ENCODE measurements around the gene GIMAP7.
"Not testable (repeated sequence)": the region's sequence is repeated elsewhere in the genome, so short reads cannot be mapped to it uniquely, and the experiment has no call there.

The GIMAP7 gene

GRCh38 chr7:150514748-150515222 is at the start of gene GIMAP7:
Gene GIMAP7 (plus strand): TSS chr7:150514872. CDS start chr7:150519975, 5,103 bp downstream.
- peak; percentile 62 to 78 for DNase-seq

GRCh38 chr7:150464962-150465361 is 49.7 kb upstream of the GIMAP7 start:
- no peak for DNase-seq

GRCh38 chr7:150465414-150465813 is 49.3 kb upstream of the GIMAP7 start:
- DNase-seq = no peak

- no peak for DNase-seq
Measured at GRCh38 chr7:150466477-150466876, 48.2 kb upstream of the GIMAP7 start.

- no peak for DNase-seq
Measured at GRCh38 chr7:150468241-150468640, 46.4 kb upstream of the GIMAP7 start.

GRCh38 chr7:150471886-150472285 is 42.8 kb upstream of the GIMAP7 start:
- no peak for DNase-seq

GRCh38 chr7:150473902-150474301 is 40.8 kb upstream of the GIMAP7 start:
- DNase-seq = no peak

GRCh38 chr7:150476285-150476684 is 38.4 kb upstream of the GIMAP7 start:
- DNase-seq = no peak

- DNase-seq = peak in 1 of 2 donors; percentile 54
Measured at GRCh38 chr7:150476819-150477631, 37.6 kb upstream of the GIMAP7 start.

GRCh38 chr7:150479023-150479716 is 35.5 kb upstream of the GIMAP7 start:
- DNase-seq = peak; percentile 79 to 82

GRCh38 chr7:150481186-150481920 is 33.3 kb upstream of the GIMAP7 start:
- peak; percentile 59 to 76 for DNase-seq

GRCh38 chr7:150481922-150482321 is 32.8 kb upstream of the GIMAP7 start:
- peak in 1 of 2 donors; percentile 31 for DNase-seq

- not testable (repeated sequence) for DNase-seq
Measured at GRCh38 chr7:150483514-150483913, 31.2 kb upstream of the GIMAP7 start.

GRCh38 chr7:150484071-150484470 is 30.6 kb upstream of the GIMAP7 start:
- DNase-seq = peak; percentile 49 to 80

GRCh38 chr7:150487625-150488024 is 27.0 kb upstream of the GIMAP7 start:
- DNase-seq = no peak

GRCh38 chr7:150489782-150490181 is 24.9 kb upstream of the GIMAP7 start:
- no peak for DNase-seq

- DNase-seq = not testable (repeated sequence)
Measured at GRCh38 chr7:150493442-150493841, 21.2 kb upstream of the GIMAP7 start.

GRCh38 chr7:150502519-150502918 is 12.2 kb upstream of the GIMAP7 start:
- DNase-seq = peak in 1 of 2 donors; percentile 64

GRCh38 chr7:150503155-150503554 is 11.5 kb upstream of the GIMAP7 start:
- DNase-seq = no peak

- DNase-seq = no peak
Measured at GRCh38 chr7:150503581-150503980, 11.1 kb upstream of the GIMAP7 start.

- DNase-seq = no peak
Measured at GRCh38 chr7:150507947-150508602, 6.6 kb upstream of the GIMAP7 start.

- no peak for DNase-seq
Measured at GRCh38 chr7:150511048-150511447, 3.6 kb upstream of the GIMAP7 start.

- DNase-seq = no peak
Measured at GRCh38 chr7:150513758-150514157, 914 bp upstream of the GIMAP7 start.
